Muscle layer of colon (tissue), 2 donors: ENCODE data around the gene PPP1R7.
A peak's percentile ranks its signal among the peaks of the same experiment; 100 is the strongest.

Experiments
- H3K27ac ChIP-seq: one replicate; pipeline ENCODE4 v1.7.0; 2013; ENCODE audit warnings: low read depth, mild to moderate bottlenecking, low read length, moderate library complexity
- H3K27me3 ChIP-seq, 2 donors: one replicate each; pipeline ENCODE4 v1.7.0; 2013; ENCODE audit warnings: low read length in 2 of 2, mild to moderate bottlenecking in 2 of 2; ENCODE audit not compliant: insufficient read depth in 2 of 2, control insufficient read depth in 1 of 2
- H3K36me3 ChIP-seq: one replicate; pipeline ENCODE4 v1.7.0; 2013; ENCODE audit warnings: mild to moderate bottlenecking, low read length; ENCODE audit not compliant: insufficient read depth
- H3K4me1 ChIP-seq: one replicate; pipeline ENCODE4 v1.7.0; 2013; ENCODE audit warnings: mild to moderate bottlenecking, low read length; ENCODE audit not compliant: insufficient read depth
- H3K4me3 ChIP-seq, 2 donors: one replicate each; pipeline ENCODE4 v1.7.0; 2013; ENCODE audit warnings: low read length in 2 of 2, low read depth in 1 of 2, mild to moderate bottlenecking in 1 of 2, moderate library complexity in 1 of 2
- H3K9ac ChIP-seq: one replicate; pipeline ENCODE4 v1.7.0; 2013; ENCODE audit warnings: low read length
- H3K9me3 ChIP-seq: one replicate; pipeline ENCODE4 v1.7.0; 2013; ENCODE audit warnings: mild to moderate bottlenecking, low read length
- donor health status: abdominal sarcoma.
- donor health status: Adenocarcinoma of cecum.

PPP1R7 gene

DNA sequence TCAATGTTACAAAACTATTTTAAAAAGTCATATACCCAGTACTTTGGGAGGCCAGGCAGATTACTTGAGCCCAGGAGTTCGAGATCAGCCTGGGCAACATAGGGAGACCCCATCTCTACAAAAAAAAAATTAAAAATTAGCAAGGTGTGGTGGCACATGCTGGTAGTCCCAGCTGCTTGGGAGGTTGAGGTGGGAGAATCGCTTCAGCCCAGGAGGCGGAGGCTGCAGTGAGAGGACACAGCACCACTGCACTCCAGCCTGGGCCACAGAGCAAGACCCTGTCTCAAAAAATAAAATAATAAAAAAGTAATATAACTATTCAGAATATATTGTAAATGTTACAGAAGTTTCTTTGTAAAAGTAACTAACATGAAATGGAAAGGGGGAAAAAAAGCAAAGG is 2.9 kb upstream of the PPP1R7 start:
- no peaks in the 10 kb centered on the region for H3K27me3 ChIP-seq
- H3K9me3 ChIP-seq: no peaks in the 10 kb centered on the region
- no peak overlapping the region for H3K27ac ChIP-seq
- no peak overlapping the region for H3K9ac ChIP-seq
- no peaks in the 10 kb centered on the region for H3K36me3 ChIP-seq
- no peak overlapping the region for H3K4me3 ChIP-seq
- H3K4me1 ChIP-seq: peaks cover 24% of the 10 kb centered on the region

DNA sequence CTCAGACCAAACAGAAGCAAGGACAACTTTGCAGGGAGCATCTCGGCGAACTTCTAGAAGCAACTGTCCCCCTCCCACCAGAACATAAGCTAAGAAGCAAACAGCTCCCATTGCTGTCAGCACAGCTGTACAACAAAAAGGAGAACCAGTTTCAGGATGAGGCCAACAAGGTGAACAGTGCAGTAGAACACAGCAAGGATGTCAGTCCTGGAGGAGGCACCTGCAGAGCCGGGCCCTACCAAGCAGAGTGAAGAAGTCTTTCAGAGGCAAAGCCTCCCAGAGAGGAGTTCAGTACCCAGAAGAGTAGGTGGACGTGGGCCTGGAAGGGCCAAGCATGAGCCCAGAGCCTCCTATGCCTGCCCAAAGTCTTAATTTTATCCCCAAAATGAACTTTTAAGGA is 2.0 kb upstream of the PPP1R7 start:
- Histone ChIP-seq H3K36me3 (no peaks in the 10 kb centered on the region), H3K4me1 (peaks cover 25% of the 10 kb centered on the region), H3K27me3 (no peaks in the 10 kb centered on the region), H3K9ac (no peak overlapping the region), H3K9me3 (no peaks in the 10 kb centered on the region), H3K4me3 (no peak overlapping the region), H3K27ac (no peak overlapping the region)

DNA sequence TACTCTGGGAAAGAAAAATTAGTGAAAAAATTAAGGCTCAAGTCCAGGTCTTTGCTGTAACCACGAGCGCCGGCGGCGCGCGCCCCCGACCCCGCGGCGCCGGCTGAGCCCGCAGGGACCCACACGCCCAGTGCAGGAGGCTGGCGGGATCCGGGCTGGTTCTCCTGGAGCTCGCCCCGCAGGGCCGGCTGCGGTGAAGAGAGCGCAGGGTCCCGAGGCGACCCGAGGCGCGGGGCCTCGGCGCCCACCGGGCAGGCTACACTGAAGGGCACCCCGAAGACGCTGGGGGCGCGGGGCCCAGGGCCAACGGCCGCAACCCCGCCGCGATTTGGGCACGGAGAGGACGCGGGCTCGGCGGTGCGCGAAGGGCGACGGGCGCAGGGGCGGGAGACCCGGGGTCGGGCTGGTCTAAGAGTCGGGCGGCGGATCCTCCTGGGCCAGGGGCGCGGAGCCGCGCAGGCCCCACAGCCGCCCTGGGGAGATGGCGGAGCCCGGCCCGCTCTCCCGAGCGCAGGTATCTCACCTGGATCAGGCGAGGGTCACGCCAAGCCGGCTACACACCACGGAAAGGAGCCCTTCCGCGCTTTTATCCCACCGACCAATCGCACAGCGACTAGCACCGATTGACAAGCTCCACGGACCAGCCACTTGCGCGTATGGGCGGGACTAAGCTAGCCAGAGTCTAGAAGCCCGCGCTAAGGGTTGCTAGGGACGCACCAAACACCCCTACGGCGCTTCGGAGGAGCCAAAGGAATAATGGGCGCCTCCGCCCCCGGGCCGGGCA is 1.2 kb upstream of the PPP1R7 start, which contains the start of gene PASK:
Gene PASK (minus strand): TSS at position 582 of the 784 bp plus-strand sequence. CDS start 6,440 bp downstream, outside the sequence.
- Histone ChIP-seq H3K9me3 (no peaks in the 10 kb centered on the region), H3K9ac (no peak within 1 kb of the TSS), H3K4me1 (peaks cover 25% of the 10 kb centered on the region), H3K27me3 (no peaks in the 10 kb centered on the region), H3K4me3 (peak within 1 kb of the TSS; percentile 94 to 96), H3K36me3 (peaks cover 6% of the 10 kb centered on the region), H3K27ac (peak within 1 kb of the TSS; percentile 84)

DNA sequence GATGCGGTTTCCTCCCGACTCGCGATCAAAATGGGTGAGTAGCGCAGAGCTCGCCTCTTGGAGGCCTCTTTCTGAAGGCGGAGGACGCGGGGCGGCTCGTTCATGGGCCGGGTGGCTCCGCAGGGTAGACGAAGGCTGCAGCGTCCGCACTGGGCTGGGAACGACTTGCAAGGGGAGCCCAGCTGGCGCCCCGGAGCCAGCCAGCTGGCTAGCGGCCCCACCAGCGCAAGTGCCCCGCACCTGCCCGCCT is 667 bp upstream of the PPP1R7 start:
- Histone ChIP-seq H3K4me1 (peaks cover 25% of the 10 kb centered on the region), H3K27me3 (no peaks in the 10 kb centered on the region), H3K27ac (peak overlapping the region; percentile 6), H3K4me3 (peak overlapping the region; percentile 94 to 96), H3K9me3 (no peaks in the 10 kb centered on the region), H3K9ac (no peak overlapping the region), H3K36me3 (peaks cover 6% of the 10 kb centered on the region)

DNA sequence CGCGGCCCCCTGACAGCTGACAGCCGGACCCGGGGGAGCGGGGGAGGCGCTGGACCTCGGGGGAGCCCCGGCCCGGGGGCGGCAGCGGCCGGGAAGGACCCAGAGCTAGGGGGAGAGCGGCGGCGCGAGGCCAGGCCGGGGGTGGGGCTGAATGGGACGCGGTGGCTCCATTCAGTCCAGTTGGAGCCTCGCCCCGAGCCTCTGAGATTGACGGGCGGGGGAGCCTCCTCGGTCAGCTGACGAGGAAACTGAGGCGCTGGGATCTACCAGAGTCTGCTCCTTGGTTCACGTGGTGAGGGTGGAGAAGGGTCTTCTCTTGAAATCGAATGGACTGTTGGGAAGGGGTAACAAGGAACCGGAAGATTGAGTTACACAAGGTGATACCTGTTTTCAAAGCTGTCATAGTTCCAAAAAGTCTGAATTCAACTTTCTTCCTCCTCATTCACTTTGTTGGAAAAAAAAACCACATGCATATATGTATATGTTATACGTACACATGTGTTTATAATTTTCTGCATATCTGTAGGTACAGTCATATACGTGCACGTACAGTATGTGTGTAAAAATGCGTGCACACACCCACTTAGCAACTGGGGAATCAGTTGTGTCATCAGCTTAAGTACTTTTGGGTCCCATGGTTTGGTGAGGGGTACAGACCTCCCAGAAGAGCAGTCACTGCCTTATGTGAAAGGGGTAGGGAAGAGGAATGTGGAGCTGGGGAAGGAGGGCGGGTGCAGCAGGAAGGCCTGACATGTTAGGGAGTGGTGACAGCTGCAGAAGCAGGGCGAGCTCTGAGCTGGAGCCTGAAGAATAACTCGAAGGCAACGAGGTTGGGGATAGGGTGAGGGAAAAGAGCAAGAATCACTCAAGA is 628 bp downstream of the PPP1R7 start:
- peak overlapping the region; percentile 84 for H3K27ac ChIP-seq
- peak overlapping the region; percentile 32 for H3K9ac ChIP-seq
- no peaks in the 10 kb centered on the region for H3K27me3 ChIP-seq
- peaks cover 13% of the 10 kb centered on the region for H3K36me3 ChIP-seq
- H3K9me3 ChIP-seq: no peaks in the 10 kb centered on the region
- H3K4me3 ChIP-seq: peak overlapping the region; percentile 94 to 96
- peaks cover 25% of the 10 kb centered on the region for H3K4me1 ChIP-seq

DNA sequence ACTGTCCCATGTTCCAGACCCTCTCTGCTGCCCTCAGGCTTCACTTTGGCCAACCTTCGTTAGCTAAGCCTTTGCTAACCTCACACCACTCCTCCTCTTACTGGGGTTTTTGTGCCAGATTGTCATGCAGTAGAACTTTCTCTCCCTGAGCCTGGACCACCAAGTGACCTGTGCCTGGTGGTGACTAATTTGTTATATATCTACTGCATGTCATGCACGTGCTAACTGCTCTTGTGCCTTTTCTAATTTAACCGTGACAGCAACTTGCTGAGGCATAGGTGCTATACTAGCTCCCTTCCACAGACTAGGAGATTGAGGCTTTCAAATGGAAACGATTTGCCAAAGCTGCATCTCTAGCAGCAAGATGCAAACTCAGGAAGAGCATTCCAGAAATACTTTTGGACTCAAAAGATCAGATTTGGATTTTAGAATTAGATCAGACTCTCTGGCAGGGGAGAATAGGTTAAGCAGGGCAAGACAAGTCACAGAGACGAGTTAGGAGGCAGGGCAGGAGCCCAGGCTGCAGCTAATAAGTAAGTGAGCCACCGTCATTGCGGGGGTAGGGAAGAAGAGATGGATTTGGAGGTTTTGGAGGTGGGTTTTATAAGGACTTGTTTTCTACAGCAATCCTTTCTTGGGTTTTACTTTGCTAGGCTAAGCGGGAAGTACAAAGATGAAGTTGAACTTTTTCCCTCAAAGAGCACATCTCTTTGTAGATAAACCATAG is 1.8 kb downstream of the PPP1R7 start:
- Histone ChIP-seq H3K27ac (no peak overlapping the region), H3K36me3 (peaks cover 13% of the 10 kb centered on the region), H3K9me3 (no peaks in the 10 kb centered on the region), H3K27me3 (no peaks in the 10 kb centered on the region), H3K4me1 (peaks cover 25% of the 10 kb centered on the region), H3K4me3 (no peak overlapping the region), H3K9ac (no peak overlapping the region)

DNA sequence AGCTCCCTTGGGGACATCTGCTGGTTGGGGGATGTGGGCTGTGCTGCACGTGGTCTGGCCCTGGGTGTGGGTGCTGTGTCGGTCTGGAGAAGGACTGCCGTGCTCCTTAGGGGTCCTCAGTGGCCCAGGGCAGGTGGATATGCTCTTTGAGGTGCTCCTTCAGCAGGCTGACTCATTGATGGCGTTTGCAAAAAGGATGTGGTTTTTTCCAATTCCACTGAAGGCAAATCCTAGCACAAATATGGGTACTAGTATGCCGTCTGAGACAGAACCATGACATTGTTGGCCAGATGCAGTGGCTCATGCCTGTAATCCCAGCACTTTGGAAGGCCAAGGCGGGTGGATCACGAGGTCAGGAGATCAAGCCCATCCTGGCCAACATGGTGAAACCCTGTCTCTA is 3.3 kb downstream of the PPP1R7 start:
- H3K27me3 ChIP-seq: no peaks in the 10 kb centered on the region
- H3K9ac ChIP-seq: no peak overlapping the region
- no peak overlapping the region for H3K27ac ChIP-seq
- peaks cover 26% of the 10 kb centered on the region for H3K36me3 ChIP-seq
- H3K9me3 ChIP-seq: no peaks in the 10 kb centered on the region
- H3K4me1 ChIP-seq: peaks cover 20% of the 10 kb centered on the region
- H3K4me3 ChIP-seq: no peak overlapping the region

DNA sequence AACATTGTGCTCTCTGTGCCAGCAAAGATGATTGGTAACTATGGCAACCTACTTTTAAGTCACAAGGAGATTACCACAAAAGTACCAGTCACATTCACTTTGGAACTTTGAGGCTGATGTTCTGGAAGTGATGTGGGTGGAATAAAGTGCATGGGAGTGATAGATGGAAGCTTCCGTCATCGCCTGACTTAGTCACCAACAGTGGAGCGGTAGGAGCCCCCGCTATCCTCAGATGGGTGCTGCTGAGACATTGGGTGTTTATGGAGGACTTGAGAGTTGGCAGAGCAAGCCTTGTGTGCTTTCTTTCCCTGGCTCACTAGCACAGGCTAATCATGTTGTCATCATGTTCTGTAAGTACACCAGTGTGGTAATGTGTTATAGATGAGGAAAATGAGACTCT is 4.6 kb downstream of the PPP1R7 start:
- Histone ChIP-seq H3K27me3 (no peaks in the 10 kb centered on the region), H3K36me3 (peaks cover 35% of the 10 kb centered on the region), H3K4me1 (peaks cover 18% of the 10 kb centered on the region), H3K9me3 (no peaks in the 10 kb centered on the region), H3K9ac (no peak overlapping the region), H3K4me3 (no peak overlapping the region), H3K27ac (no peak overlapping the region)

- Histone ChIP-seq H3K9ac (no peak overlapping the region), H3K36me3 (peaks cover 35% of the 10 kb centered on the region), H3K9me3 (no peaks in the 10 kb centered on the region), H3K4me1 (peaks cover 16% of the 10 kb centered on the region), H3K27me3 (no peaks in the 10 kb centered on the region), H3K4me3 (no peak overlapping the region), H3K27ac (no peak overlapping the region)
These were observed 5.7 kb downstream of the PPP1R7 start for GRCh38 chr2:241155936-241156335.

DNA sequence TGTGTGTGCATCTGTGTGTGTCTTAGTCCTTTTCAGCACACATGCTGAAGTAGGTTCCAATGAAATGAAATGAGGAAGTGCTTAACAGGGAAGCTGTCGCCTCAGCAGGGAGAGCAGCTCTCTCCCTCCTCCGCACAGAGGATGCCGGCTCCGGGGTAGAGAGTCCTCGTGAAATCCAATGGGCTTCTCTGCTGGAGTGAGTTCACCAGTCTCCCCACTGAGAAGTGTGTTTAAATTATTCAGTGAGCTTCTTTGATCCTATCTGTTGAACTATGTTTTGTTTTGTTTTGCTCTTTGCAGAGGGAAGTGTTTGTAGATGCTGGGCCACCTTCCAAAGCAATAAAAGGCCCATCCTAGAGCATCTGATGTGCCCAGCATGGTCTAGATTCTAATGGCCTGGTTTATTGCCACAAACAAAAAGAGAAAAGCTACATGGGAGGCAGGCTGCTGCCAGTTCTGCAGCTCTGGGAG is 6.7 kb downstream of the PPP1R7 start:
- Histone ChIP-seq H3K27me3 (no peaks in the 10 kb centered on the region), H3K4me3 (no peak overlapping the region), H3K9ac (no peak overlapping the region), H3K36me3 (peaks cover 35% of the 10 kb centered on the region), H3K4me1 (peaks cover 10% of the 10 kb centered on the region), H3K27ac (no peak overlapping the region), H3K9me3 (no peaks in the 10 kb centered on the region)

- Histone ChIP-seq H3K4me3 (no peak overlapping the region), H3K9me3 (no peaks in the 10 kb centered on the region), H3K36me3 (peaks cover 36% of the 10 kb centered on the region), H3K27ac (no peak overlapping the region), H3K9ac (no peak overlapping the region), H3K4me1 (peaks cover 10% of the 10 kb centered on the region), H3K27me3 (no peaks in the 10 kb centered on the region)
These were observed 7.7 kb downstream of the PPP1R7 start for GRCh38 chr2:241157841-241158545.
